Right lobe of liver (tissue), 4 donors: ENCODE results near the gene CHRND.

Experiments
- POLR2A ChIP-seq: fragments of 450-650 bp; IDR thresholded peaks from one replicate; pipeline ENCODE4 v1.6.1; 2017; ENCODE audit warnings: antibody characterized with exemption, mild to moderate bottlenecking
- TF ChIP-seq, protein P1 (sequence below), 4 donors: fragments of 200-600 bp in 3 of 4; fragments of 450-650 bp in 1 of 4; IDR thresholded peaks; one replicate each; pipeline versions ENCODE4 v1.5.1 to v1.8.0; 2016 to 2022; ENCODE audit warnings: antibody characterized with exemption in 4 of 4, mild to moderate bottlenecking in 2 of 4
- donor health status: DM: no; HTN: no; CAD: no.
- donor health status: DM: no; HTN: no; CAD: no.
- donor health status: DM: no; HTN: yes; CAD: no.

DNA sequence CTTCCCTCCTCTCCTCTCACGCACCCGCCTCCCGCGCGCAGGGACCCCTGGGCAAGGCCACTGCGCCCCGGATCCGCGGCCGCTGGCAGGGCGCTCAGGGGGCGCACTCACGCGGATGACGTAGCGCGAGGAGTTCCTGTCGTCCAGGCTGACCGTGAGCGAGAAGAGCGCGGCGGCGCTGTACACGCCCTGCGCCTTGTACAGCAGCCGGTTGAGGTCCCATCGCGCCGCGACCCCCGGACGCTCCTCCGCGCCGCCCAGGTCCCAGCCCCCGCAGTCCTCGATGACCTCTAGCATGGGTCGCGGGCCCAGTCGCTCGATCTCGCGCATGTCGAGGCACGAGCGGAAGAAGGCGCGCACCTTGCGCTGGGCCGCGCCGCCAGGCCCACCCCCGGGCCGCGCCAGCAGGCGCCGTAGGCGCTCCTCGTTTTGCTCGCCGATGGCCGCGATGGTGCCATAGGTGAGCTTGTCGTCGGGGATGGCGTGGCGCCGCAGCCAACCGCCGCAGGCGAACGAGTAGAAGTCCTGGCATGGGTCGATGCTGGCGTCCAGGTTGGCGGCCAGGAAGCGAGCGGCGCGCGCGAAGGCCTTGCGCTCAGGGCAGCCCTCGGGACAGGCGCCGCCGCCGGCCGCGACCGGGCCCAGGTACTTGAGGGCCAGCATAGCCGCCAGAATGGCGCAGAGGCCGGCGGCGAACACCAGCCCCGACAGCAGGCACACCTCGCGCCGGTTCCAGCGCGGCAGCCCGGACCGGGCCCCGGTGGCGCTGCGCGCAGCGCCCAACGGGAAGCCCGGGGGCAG lies 40.0 kb upstream of the CHRND start:
- TF ChIP-seq, protein P1, sequence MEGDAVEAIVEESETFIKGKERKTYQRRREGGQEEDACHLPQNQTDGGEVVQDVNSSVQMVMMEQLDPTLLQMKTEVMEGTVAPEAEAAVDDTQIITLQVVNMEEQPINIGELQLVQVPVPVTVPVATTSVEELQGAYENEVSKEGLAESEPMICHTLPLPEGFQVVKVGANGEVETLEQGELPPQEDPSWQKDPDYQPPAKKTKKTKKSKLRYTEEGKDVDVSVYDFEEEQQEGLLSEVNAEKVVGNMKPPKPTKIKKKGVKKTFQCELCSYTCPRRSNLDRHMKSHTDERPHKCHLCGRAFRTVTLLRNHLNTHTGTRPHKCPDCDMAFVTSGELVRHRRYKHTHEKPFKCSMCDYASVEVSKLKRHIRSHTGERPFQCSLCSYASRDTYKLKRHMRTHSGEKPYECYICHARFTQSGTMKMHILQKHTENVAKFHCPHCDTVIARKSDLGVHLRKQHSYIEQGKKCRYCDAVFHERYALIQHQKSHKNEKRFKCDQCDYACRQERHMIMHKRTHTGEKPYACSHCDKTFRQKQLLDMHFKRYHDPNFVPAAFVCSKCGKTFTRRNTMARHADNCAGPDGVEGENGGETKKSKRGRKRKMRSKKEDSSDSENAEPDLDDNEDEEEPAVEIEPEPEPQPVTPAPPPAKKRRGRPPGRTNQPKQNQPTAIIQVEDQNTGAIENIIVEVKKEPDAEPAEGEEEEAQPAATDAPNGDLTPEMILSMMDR (IDR thresholded peaks at IDR 0.05), result no peak
- no peak for TF ChIP-seq POLR2A
